ENCODE results near the gene AKAP10.

DNA sequence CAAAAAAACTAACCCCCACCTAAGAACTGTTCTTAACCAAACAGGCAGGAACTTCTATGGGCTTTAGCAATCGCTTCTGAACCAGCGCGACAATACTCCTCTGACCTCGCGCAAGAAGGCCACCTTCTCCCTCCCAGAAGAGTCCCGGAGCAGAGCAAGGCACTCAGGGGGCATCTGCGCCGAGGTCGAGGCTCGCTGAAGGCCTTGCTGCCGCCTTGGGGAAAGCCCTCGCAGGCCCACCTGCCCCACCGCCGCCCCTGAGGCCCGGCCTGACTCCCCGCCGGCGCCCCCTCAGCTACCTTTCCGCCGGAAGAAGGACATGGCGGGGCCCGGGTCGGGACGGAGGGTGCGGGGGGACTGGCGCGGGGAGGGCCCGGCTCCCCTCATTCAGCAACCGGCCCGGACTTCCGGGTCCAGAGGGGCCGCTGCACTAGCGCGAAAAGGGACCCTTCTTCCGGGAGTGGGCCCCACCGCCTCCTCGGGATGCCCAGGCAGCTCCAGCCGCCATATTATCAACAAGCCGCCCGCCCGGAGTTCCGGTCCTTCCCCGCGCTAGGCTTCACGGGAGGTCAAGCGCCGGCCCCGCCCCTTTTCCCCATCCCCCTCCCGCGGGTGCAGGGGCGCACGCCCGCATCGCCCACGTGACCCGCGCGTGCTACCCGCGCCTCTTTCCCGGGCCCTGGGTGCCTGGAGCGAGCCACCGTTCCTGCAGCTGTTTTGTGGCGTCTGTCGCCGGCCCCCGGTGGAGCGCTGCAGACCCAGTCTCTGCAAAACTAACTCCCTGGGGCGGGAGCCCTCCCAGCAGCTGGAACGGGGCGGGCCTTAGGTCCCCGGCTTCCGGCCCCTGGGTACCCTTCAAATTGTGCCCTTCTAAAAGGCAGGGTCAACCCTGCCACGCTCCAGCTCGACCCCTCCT is at the start of gene AKAP10:
- TF ChIP-seq ZNF24 (IDR thresholded peaks at IDR 0.05), result no peak
- peak; percentile 67 for TF ChIP-seq SIN3A (IDR thresholded peaks at IDR 0.05; ENCODE audit: low read depth, low read length)
- TF ChIP-seq CUX1 (IDR thresholded peaks at IDR 0.05; ENCODE audit: insufficient replicate concordance, low read depth, low read length), result no peak
- no peak for TF ChIP-seq EZH2 (IDR thresholded peaks at IDR 0.05; ENCODE audit: borderline replicate concordance, control insufficient read depth, low read depth, low read length)
- TF ChIP-seq EP300 (IDR thresholded peaks at IDR 0.05; ENCODE audit: borderline replicate concordance in 1 of 2, control insufficient read depth in 1 of 2, low read depth in 2 of 2, low read length in 2 of 2), result 0 out of 4 replicates have a peak, but pooled peaks of 1 of the 2 experiments have one; percentile 7
- TF ChIP-seq ATF3 (IDR thresholded peaks at IDR 0.05; ENCODE audit: borderline replicate concordance, extremely low read depth, low read depth, low read length), result peak; percentile 81; the same call in 1 of the 2 replicates
